ENCODE measurements around the gene TSHZ1.
"Not testable (repeated sequence)": the region's sequence is repeated elsewhere in the genome, so short reads cannot be mapped to it uniquely, and the experiment has no call there.

Gene TSHZ1

DNA sequence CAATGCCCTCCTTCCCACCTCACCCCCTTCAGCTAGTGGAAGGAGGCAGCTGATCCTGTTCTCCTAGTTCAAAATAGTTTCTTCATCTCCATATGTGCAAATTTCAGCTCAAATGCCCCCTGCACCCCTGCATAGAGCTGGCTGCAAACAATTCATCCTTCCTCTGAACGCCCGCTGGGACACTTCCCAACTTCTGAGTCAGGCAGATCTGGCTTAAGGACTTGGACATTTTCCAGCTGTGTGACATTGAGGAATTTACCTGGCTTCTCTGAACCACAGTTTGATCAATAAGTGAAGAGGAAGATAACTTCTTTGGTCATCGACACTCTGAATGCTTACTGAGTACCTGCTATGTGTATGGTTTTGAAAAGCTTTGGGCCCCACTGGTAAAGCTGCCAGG lies 25.1 kb upstream of the TSHZ1 start:
- DNase-seq: no peak

DNA sequence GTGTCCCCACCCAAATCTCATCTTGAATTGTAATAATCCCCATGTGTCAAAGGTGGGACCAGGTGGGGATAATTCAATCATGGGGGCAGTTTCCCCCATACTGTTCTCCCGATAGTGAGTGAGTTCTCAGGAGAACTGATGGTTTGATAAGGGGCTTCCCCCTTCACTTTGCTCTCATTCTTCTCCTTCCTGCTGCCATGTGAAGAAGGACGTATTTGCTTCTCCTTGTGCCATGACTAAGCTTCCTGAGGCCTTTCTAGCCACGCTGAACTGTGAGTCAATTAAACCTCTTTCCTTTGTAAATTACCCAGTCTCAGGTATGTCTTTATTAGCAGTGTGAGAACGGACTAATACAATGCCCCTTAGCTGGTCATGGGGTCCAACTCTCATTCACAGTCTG lies 22.9 kb upstream of the TSHZ1 start:
- DNase-seq: not testable (repeated sequence)

- no peak for DNase-seq
Measured at GRCh38 chr18:75189696-75190095, 20.9 kb upstream of the TSHZ1 start.

DNA sequence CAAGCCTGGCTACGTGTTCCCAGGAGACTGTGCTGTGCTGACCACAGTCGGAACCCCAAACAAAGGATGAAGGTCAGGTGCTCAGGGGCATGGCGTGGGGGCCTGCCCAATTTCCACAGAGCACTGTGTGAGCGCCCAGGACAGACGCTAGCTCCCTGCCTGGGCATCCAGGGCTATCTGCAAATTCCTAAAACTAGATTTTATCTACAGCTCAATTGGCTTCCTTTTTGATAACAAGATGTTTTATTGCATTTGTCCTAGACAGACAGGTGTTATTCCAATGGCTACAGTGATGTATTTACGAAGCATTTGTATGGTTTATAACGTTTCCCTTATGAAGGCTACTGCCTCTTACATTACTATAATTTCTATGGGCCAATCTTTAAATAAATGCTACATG lies 17.7 kb upstream of the TSHZ1 start:
- DNase-seq: no peak

GRCh38 chr18:75198036-75198435 lies 12.6 kb upstream of the TSHZ1 start:
- DNase-seq: no peak

DNA sequence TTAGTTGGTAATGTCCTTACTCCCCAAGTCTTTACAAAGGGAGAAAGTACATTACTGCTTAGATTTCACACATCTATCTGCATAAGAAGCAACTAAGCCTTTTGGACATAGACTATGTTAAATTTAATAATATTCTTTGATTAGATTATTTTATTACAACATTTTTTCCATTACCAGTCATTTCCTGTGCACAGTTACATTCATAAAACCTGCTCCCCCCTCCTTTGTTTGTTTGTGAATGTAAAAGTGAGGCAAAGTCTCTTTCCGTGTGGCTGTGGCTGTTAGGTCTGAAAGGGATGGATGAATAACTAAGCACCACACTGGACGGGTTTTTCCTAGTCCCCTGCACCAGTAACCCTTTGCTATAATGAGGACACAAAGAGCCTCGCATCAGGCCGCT lies 11.3 kb upstream of the TSHZ1 start:
- no peak for DNase-seq

DNA sequence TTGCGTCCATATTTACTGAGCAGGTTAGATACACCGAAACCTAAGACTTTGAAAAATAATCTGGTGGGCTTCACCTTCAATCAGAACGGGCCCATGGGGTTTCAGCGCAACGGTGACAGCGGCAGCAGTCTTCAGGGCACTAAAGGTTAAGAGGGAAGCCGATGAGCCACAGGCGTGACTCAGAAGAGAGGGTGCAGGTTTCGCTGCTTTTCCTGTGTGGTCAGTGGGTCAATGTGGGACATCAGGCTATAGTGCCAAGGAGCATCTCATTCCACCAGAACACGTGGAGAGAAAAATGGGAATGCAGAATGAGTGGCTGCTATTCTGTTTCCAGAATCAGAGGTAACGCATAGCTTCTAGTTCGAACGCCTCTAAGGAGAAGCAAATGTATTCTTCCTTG lies 10.5 kb upstream of the TSHZ1 start:
- no peak for DNase-seq

DNA sequence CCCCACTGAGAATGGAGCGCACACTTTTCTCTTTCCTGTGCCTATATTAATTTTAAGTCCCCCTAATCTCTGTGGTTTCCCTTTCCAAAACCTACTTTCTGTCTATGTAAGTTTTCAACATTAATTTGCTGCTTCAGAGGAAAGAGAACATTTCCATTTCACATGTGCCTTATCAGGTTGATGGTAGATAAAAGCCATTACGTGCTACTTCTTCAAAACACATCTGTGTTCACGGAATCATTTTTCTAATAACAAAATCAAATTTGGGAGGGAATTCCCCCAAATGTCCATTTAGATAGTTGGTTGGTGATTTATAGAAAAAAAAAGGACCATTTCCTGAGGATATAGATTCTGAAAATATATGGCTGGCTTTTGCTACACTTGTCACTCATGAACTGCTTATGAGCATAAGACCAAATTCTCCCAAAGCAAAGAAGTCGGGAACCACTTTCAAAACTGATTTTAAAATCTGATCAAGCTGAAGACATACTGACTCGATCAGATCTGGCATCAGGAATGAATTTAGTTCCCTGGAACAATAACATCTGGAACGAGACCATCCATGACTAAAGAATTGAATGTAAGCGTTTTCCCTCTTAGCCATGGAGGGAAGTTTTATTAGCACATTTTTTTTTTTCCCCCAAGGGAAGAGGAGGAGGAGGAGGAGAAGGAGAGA lies 9.9 kb upstream of the TSHZ1 start:
- DNase-seq: no peak

DNA sequence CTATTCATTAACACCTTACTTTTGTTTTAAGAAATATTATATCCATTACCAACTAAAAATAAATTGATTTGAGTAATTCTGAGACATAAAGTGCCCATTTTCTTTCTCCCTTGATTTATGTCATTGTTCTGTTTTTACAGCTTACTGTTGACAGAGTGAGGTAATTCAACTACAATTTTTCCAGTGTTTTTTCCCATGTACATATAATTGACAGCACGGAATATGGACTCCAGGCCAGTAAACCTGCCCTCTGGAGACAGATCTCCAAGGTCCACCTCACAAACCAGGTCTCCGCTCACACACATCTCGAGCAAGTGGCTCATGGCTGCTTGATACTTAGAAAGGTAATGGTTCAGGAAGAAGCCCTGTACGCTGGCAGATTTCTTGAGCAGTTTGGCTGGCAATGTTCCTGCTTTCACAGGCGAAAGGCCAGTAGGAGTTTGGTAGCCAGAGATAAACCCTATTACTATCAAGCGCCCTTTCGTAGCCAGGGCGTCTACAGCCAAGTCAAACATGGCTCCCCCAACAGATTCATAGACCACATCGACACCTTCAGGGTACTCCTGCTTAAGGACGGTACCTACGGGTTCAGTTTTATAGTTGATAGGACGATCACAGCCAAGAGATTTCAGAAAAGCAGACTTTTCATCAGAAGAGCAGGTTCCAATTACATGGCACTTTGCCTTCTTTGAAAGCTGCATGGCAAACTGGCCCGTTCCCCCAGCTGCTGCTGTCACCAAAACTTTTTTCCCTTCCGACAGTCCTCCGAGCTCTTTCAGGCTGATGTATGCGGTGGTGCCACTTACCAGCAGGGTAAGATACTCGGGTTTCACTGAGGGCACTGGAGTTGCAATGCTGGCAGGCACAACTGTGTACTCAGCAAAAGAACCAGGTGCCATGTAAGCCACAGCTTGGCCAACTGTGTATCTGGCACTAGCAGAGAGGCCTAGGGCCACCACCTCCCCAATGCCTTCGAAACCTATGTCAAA lies 9.0 kb upstream of the TSHZ1 start:
- no peak for DNase-seq

DNA sequence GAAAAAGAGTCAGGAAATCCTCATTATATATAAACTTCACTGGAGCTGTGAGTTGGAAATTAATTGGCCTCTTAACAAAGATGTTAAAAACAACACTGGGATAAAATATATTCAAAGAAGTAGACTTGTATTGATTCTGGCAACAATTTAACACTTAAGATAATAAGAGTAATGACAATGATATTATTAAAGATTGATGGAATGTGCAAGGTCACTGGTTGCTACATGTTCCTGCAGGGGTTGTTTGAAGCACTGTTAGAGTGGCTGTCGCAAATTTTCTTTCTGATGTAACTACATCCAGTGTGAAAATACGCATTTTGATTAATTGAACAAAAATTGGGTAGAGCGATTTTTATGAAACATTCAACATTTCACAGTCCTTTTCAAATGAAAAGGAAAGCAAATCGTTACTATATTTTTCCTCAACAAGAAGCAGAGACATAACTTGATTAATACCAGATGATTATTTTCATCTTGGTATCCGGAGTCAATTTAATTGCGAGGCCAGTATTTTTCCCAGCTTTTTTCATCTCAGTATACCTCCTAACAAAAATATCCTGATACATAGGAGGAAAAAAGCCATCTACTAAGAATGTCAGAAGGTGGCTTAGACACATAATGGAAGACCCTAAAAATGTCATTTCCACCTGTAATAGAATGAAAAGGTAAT lies 7.8 kb upstream of the TSHZ1 start:
- no peak for DNase-seq

- peak; percentile 72 for DNase-seq
Measured at GRCh38 chr18:75203416-75204268, 7.0 kb upstream of the TSHZ1 start.

- peak; percentile 75 for DNase-seq
Measured at GRCh38 chr18:75204269-75204731, 6.3 kb upstream of the TSHZ1 start.

- no peak for DNase-seq
Measured at GRCh38 chr18:75204732-75205513, 5.7 kb upstream of the TSHZ1 start.

DNA sequence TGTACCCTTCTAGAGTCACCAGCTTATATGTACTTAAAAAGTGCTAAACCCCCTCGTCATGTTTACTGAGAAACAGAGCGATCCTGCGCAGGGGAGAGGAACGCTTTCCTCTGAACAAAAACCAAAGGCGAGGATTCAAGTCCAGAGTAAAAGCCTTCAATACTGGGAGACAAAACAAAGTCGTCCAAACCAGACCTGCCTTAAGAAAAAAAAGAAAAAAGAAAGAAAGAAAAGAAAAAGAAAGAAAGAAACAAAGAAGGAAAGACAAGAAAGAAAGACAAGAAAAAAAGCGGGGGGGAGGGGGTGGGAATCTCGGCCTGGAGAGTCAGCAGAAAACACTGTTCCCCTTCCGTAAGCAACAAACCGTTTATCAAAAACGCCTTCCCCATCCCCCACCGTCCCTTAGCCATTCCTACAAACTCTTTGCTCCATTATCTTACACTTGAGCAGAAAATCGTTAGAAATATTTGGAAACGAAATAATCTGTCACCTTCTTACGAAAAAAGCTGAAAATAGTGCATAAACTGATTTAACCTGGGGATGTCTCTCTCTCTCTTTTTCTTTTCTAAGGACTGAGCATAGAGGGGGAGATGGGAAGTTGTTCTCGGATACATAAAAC lies 5.0 kb upstream of the TSHZ1 start:
- no peak for DNase-seq

- DNase-seq: no peak
Measured at GRCh38 chr18:75206452-75207309, 3.9 kb upstream of the TSHZ1 start.

- DNase-seq: peak; percentile 68
Measured at GRCh38 chr18:75207310-75208154, 3.1 kb upstream of the TSHZ1 start.

GRCh38 chr18:75208155-75208835 lies 2.3 kb upstream of the TSHZ1 start:
- peak; percentile 77 for DNase-seq

DNA sequence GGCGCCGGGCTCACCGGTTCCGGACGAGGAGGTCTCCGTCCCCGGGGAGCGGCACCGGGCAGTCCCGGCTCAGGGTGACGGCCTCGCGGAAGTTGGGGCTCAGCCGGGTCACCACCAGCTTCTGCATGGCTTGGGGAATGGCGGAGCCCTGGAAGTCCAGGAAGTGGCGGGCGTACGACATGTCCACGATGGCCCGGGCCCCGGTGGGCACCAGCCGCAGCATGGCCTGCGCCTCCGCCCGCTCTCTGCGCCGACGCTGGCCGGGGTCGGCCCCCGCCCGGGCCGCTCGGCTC lies 1.8 kb upstream of the TSHZ1 start:
- no peak for DNase-seq

All from right forelimb (tissue), 1 donor.